ENCODE results near the gene HOATZ.
A peak's percentile ranks its signal among the peaks of the same experiment; 100 is the strongest.

The HOATZ gene

GRCh38 chr11:111549196-111549868, 34.8 kb downstream of the HOATZ start:
- DNase-seq (ENCODE audit: low read depth): no peak

DNA sequence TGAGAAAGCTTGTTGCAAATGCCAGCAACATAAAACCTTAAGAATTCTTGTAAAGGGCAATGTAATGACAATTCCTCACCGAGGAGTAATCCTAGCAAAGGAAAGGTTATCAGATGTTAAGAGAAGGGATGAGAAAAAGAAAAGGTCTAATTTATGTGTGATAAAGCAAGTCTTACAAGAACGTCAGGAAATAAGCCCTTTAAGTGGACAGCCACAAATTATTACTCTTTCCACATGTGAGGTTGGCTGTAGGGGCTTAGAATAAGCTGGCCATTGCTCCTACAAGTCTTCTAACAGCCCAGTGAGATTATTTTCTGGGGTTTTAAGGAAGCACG, 35.3 kb downstream of the HOATZ start:
- no peak for DNase-seq (ENCODE audit: low read depth)

DNA sequence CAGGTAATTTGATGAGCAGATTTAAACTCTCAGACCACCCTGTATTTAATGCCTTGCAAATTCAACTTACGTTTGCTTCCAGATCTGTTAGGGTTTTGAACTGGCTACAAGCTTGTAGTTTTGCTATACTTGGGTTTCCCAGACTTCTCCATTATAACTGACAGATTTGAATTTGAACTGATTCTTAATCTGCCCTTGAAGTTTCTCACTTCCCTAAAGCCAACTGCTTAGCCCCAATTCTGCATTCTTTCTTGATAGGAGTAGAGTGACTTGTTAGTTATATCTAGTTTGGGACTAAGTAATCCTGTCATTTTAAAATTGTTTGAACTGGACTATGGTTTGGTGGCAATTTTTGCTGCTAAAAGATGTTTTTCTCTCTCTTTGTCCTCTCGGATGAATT, 35.7 kb downstream of the HOATZ start:
- no peak for DNase-seq (ENCODE audit: low read depth)

DNA sequence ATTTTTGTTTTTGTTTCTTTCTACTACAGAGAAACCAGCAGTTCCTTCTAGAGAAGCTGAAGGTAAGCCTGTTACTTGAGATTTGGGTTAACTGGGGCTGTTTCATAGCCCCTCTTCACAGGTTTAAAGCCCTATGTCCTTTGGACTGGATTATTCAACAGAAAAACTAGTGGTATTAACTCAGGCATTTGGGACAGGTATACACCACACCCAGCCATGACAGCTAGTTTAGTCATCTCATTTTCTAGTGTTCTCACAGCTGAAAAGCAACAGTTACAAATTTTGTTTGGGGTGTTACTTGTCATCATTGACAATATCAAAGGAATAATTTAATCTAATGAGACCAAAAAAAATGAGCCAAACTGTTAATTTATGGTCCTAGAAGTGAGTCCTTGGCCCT, 40.0 kb downstream of the HOATZ start:
- DNase-seq (ENCODE audit: low read depth): no peak

DNA sequence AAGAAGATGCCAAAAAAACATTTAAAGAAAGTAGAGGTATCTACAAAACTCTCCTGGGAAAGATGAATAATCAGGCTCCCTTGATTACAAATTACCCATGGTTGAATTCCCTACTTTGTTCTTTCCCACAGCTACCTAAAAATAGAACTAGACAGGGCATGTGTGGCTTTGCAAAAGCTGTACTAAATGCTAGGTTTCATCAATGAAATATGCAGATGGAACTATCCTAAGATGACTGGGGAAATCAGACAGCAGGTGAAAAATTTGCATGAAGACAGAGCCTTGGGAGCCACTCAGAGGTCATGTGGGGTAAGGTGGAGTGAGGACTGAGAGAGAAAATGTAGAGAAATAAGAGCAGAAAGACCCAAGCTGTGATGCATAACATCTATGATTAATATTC, 40.7 kb downstream of the HOATZ start:
- DNase-seq (ENCODE audit: low read depth): peak; percentile 72

DNA sequence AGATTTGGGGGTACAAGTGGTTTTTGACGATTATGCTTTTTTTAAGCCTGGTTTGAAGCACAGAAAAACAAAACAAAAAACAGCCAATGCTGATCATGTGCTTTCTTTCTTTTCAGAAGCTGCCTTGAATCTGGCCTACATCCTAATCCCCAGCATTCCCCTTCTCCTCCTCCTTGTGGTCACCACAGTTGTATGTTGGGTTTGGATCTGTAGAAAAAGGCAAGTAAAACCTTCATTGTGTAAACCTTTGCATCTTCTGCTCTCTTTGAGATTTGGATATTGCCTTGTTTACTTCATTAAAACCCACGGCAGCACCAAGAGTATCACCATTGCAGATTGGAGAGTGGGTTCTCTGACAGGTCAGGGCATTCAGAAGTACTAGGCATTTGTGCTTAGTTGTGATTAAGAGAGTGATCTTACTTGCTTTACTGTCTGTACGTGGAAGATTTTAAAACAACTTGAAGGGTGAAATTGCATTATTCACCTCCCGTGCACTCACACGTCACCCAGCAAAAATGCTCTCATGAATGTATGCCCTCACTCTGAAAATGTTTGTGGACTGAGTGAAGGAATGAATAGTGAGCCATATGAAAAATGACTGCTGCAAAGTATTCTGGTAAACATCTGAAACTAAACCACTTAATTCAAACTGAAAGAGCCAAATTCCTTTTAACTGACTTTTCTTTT, 43.0 kb downstream of the HOATZ start:
- DNase-seq (ENCODE audit: low read depth): peak; percentile 99

GRCh38 chr11:111559800-111560464, 45.4 kb downstream of the HOATZ start:
- DNase-seq (ENCODE audit: low read depth): peak; percentile 70

- no peak for DNase-seq (ENCODE audit: low read depth)
Measured at GRCh38 chr11:111560800-111561199, 46.2 kb downstream of the HOATZ start.

- no peak for DNase-seq (ENCODE audit: low read depth)
Measured at GRCh38 chr11:111561306-111561705, 46.7 kb downstream of the HOATZ start.

DNA sequence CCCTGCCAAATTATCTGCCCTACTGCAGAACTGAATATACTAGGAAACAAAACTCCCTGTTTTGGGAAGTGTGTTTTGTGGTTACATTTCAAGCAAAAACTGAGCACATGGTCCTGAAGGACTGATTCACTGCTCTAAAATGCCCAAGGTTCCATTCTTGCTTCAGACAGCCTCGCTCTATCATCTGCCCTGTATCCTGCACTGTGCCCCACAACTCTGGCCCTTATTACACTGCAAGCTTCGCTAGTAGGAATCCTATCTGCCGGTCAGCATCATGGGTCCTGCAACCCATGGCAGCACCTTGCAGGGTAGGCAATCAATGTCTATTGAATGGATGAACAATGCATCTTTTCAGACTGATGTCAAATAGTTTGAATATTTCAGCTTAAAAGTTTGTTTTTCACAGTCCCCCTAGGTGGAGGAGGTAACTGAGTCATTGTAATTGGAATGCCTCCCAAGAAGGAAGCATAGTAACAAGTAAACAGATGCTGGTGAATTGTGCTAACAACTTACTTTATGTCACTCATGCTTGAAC, 47.3 kb downstream of the HOATZ start:
- DNase-seq (ENCODE audit: low read depth): peak; percentile 89

DNA sequence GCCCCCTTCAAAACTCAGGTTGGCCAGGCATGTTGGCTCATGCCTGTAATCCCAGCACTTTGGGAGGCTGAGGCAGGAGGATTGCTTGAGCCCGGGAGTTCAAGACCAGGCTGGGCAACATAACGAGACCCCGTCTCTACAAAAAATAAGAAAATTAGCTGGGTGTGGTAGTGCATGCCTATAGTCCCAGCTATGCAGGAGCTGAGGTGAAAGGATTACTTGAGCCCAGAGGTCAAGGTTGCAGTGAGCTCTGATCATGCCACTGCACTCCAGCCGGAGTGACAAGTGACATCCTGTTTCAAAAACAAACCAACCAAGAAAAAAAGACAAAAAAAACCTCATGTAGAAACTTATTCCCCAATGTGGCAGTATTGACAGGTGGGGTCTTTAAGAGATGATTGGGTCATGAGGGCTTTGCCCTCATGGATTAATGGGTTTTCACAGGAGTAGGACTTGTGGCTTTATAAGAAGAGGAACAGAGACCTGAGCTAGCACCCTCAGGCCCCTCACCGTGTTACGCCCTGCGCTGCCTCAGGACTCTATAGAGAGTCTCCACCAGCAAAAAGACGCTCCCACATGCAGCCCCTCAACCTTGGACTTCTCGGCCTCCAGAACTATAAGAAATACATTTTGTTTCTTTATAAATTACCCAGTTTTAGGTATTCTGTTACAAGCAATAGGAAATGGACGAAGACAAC, 48.3 kb downstream of the HOATZ start:
- DNase-seq (ENCODE audit: low read depth): no peak

DNA sequence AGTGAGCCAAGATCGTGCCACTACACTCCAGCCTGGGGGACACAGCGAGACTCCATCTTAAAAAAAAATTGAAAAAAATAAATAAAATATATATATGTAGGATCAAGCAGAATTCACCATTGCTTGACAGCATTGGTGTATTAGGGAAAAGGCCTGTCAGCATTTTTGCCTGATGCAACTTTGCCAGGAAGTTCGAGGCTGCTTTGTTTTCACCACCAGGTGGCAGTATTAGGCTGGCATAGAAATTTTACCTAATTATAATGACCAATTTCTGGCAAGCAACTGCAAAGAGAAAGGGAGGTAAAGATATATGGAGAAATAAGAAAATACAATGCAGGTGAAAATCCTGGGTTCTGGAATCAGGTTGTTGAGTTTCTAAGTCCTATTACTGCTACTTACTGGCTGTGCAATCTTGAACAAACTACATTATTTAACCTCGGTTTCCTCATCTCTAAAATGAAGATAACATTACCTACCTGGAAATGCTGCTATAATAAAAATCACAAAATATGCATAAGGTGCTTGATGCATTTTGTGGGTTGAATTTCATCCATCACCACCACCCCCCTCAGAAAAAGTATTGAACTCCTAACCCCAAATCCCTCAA, 50.6 kb downstream of the HOATZ start:
- DNase-seq (ENCODE audit: low read depth): peak; percentile 71

DNA sequence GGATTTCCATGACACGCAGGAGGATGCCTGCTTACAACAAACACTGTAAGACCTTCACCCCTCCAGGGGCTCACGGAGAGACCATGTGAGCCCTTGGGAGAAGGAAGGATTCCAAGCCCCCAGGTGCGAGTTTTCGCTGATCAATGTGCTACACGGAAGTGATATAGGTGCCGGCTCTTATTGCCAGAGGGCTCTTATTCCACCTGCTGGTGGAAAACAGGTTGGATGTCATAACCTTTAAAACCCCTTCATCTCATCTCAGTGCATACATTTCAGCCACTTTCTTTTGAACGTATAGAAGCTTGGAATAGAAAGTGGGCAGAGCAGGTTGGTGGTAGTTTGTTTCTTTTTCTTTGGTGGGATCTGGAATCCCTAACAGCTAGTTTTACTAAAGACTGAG, 51.7 kb downstream of the HOATZ start:
- no peak for DNase-seq (ENCODE audit: low read depth)

GRCh38 chr11:111569476-111569875, 54.9 kb downstream of the HOATZ start:
- DNase-seq (ENCODE audit: low read depth): no peak

GRCh38 chr11:111570796-111571195, 56.2 kb downstream of the HOATZ start:
- no peak for DNase-seq (ENCODE audit: low read depth)

DNA sequence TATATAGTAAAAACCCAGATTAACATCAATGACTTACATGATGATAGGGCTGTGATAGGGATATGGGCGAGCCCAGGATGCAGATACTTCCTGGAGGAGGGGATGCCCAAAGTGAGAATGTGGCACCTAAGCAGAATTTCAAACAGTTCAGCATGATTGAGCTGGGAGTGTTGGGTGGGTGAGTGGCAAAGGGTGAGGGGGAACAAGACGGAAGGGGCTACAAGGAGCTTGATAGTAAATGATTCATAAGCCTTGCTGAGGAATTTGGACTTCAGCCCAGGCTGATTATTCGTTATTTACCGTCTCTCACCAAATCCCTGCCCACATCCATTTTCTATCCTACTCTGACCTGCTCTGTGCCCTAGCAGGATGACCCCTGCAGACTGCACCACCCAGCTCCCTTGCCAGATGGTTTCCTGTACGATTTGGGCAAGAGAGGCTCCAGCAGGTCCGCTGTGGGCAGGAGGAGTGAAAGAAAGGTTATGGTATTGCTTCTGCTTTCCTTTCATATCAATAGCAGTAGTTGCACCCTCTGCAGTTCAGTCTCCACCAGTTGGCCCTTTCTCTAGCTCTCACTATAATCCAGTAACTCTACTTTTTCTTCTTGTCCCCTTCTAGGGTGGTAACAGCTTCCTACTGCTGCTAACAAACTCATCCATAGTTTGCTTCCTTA, 57.4 kb downstream of the HOATZ start:
- DNase-seq (ENCODE audit: low read depth): peak; percentile 63

DNA sequence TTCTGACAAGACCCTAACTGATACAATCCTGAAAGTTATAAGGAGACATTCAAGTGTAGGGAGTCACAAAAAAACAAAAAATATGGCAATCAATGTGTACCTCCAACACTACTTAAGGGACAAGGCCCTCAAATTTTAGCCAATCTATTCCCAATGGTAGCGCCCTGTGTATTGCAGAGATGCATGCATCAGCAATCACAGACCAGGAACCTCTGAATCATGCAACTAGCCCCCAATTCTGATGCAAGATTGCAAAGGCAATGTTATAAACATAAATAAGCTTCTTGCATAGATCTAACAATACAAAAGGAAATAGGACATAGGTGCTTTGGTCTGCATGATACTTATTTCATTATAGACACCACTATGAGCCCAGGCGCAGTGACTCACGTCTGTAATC, 58.0 kb downstream of the HOATZ start:
- DNase-seq (ENCODE audit: low read depth): no peak

DNA sequence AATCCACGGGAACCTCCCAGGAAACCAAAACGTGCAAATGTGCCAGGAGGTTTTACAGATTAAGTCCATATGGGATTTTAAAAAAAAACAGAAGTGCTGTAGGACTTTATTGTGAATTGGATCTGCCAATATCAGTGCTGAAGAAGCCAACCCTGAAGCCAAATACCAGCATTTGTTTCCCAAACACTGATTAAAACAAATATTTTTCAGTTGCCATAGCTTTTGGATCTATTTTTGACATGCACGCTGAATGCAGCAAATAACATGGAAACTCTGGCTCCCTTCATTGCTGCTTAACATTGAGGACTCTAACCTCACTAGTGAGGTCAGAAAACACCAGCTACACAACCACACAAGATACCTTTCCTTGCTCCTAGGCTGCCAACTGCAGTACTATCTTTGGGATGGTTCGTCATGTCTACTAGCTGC, 59.3 kb downstream of the HOATZ start:
- no peak for DNase-seq (ENCODE audit: low read depth)

DNA sequence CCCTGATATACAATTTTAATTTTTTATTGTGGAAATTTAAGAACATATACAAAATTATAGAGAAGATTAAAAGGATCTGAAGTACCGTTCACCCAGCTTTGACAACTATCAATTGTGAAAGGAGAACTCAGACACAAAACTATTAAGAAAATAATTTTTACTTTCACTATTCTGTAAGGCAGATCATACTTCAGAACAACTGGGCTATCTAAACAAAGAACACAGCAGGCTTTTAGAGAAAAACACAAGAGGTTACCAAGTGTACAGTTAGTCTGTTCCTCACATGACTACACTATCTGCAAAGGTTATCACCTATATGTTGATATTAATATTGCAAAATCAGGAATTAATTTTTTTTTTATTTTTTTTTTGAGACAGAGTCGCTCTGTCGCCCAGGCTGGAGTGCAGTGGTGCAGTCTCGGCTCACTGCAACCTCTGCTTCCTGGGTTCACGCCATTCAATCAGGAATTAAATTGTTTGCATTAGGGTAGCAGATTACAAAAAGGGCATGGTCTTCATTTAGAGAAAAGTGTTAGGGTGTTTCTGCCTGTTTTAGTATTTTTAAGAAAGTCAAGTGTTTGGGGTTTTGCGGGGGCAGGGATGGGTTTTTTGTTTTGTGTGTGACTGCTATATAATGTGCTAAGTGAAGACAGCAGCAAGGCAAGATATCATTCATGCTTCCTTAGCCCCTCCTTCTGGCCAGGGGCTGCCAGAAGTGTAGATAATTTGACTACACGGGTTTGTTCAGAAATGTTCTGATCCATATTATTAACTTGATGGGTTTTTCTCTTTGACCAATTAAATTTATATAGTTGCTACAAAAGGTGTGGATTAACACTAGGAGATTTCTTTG, 60.0 kb downstream of the HOATZ start:
- no peak for DNase-seq (ENCODE audit: low read depth)

GRCh38 chr11:111575740-111576139, 61.2 kb downstream of the HOATZ start:
- DNase-seq (ENCODE audit: low read depth): no peak

DNA sequence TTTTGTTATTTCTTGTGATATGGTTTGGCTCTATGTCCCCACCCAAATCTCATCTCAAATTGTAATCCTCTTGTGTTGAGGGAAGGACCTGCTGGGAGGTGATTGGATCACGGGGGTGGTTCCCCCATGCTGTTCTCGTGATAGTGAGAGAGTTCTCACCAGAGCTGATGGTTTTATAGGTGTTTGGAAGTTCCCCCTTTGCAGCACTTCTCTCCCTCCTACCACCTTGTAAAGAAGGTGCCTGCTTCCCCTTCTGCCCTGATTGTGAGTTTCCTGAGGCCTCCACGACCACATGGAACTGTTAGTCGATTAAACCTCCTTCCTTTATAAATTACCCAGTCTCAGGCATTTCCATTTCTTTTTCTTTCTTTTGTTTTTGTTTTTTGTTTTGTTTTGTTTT, 63.2 kb downstream of the HOATZ start:
- no peak for DNase-seq (ENCODE audit: low read depth)
